Motor neuron (in vitro differentiated cells): Measurements from ENCODE around the gene KNSTRN. TPM values are rescaled to one million over a fixed set of nuclear protein-coding genes. Genes with fewer than 3 reads are reported as not detected.

Experiments
- ATAC-seq, 8 experiments: fragments of 200-7000 bp; cut with Tn5 transposase; replicated peaks in 6 of 8; 2 replicates each; pipeline ENCODE4 v1.8.0; 2021; ENCODE audit warnings: mild to moderate bottlenecking in 8 of 8, moderate library complexity in 8 of 8
- H3K27ac ChIP-seq, 2 donors: fragments of 250-450 bp; sonication (Bioruptor Pico); 2 replicates each; pipeline ENCODE4 v1.9.0; 2021; ENCODE audit warnings: antibody characterized with exemption in 2 of 2, mild to moderate bottlenecking in 2 of 2, moderate library complexity in 1 of 2
- H3K4me1 ChIP-seq, 2 donors: fragments of 250-450 bp; sonication (Bioruptor Pico); replicated peaks in 1 of 2; 2 replicates each; pipeline ENCODE4 v1.6.1; 2021; ENCODE audit warnings: antibody characterized with exemption in 2 of 2, mild to moderate bottlenecking in 2 of 2, moderate library complexity in 1 of 2
- H3K4me3 ChIP-seq, 5 donors: fragments of 250-450 bp; sonication (Bioruptor Pico); 2 replicates each; pipeline ENCODE4 v1.9.0; 2021; ENCODE audit warnings: antibody characterized with exemption in 5 of 5, mild to moderate bottlenecking in 5 of 5, moderate library complexity in 4 of 5
- WGBS, 10 experiments: fragments of 450-650 bp; shearing (Covaris generic); methylation state at CpG; one replicate each; pipeline ENCODE4 v1.0.0; 2022; 5-methylcytosine and 5-hydroxymethylcytosine counted together
- in situ Hi-C, 9 experiments: fragments of 400-800 bp; cut with MboI; loops; one replicate each; pipeline ENCODE4 v1.15.0; 2021; ENCODE audit warnings: low sequenced_read_pairs in 9 of 9, low pct_unique_long_range_greater_than_20kb in 2 of 9; ENCODE audit not compliant: unreplicated experiment in 9 of 9
- total RNA-seq, 8 experiments: library from RNA; unstranded; fragments of 300-600 nt; gene quantifications; 2 replicates each; pipeline versions ENCODE4 v1.2.3 to v1.2.4, GENCODE V29; 2022

Gene KNSTRN
- total RNA-seq, result 10 to 100 TPM; 19.5 to 63.3 (median 29.3) TPM

GRCh38 chr15:40382580-40383456 is at the start of gene KNSTRN:
Gene KNSTRN, plus strand, starts transcription at chr15:40382721. Its CDS starts 115 bp downstream, at chr15:40382836.
- peak within 1 kb of the TSS in 1 of 2 donors; percentile 5 for H3K27ac ChIP-seq
- 0 to 73% (median 4%) methylated on average over 3 to 19 of the region's 57 CpGs; no CpG with 5 or more reads in 2 of the 10 experiments for WGBS, 10 experiments
- peaks cover 4 to 7% of the 10 kb centered on the region in 2 donors for H3K4me1 ChIP-seq
- ATAC-seq, result peak; percentile 94 to 99 (median 98)
- peak within 1 kb of the TSS; percentile 79 to 97 (median 82) for H3K4me3 ChIP-seq
- in situ Hi-C loops, result no loop called here

GRCh38 chr15:40333922-40334492 is 48.5 kb upstream of the KNSTRN start:
- in situ Hi-C loops, result no loop called here
- Histone ChIP-seq H3K4me3 (no peak overlapping the region), H3K4me1 (peaks cover 12 to 16% of the 10 kb centered on the region in 2 donors), H3K27ac (no peak overlapping the region)
- ATAC-seq, result peak in 7 of 8 experiments; percentile 4 to 69 (median 49)
- WGBS, 10 experiments, result 0 to 100% (median 67%) methylated on average over 1 to 6 of the region's 12 CpGs; no CpG with 5 or more reads in 2 of the 10 experiments

- Histone ChIP-seq H3K4me1 (peaks cover 13 to 17% of the 10 kb centered on the region in 2 donors), H3K4me3 (no peak overlapping the region), H3K27ac (no peak overlapping the region)
- in situ Hi-C loops, result no loop called here
- no peak for ATAC-seq
- 60 to 100% (median 86%) methylated on average over 1 to 3 of the region's 3 CpGs; no CpG with 5 or more reads in 7 of the 10 experiments for WGBS, 10 experiments
Measured at GRCh38 chr15:40334541-40334940, 48.0 kb upstream of the KNSTRN start.

- no peak overlapping the region for H3K27ac ChIP-seq
- H3K4me1 ChIP-seq, result peaks cover 20 to 23% of the 10 kb centered on the region in 2 donors
- H3K4me3 ChIP-seq, result no peak overlapping the region
- 40 to 100% (median 83%) methylated on average over 1 to 11 of the region's 26 CpGs; no CpG with 5 or more reads in 5 of the 10 experiments for WGBS, 10 experiments
- in situ Hi-C loops, result no loop called here
- ATAC-seq, result no peak
Measured at GRCh38 chr15:40334941-40335795, 47.4 kb upstream of the KNSTRN start.

GRCh38 chr15:40335938-40336743 is 46.4 kb upstream of the KNSTRN start:
- in situ Hi-C loops, result no loop called here
- Histone ChIP-seq H3K4me1 (peaks cover 29 to 33% of the 10 kb centered on the region in 2 donors), H3K4me3 (no peak overlapping the region), H3K27ac (no peak overlapping the region)
- 40 to 100% (median 72%) methylated on average over 1 to 8 of the region's 13 CpGs; no CpG with 5 or more reads in 3 of the 10 experiments for WGBS, 10 experiments
- no peak for ATAC-seq

GRCh38 chr15:40336744-40337122 is 45.8 kb upstream of the KNSTRN start:
- in situ Hi-C loops, result no loop called here
- Histone ChIP-seq H3K4me1 (peaks cover 31 to 35% of the 10 kb centered on the region in 2 donors), H3K27ac (no peak overlapping the region), H3K4me3 (no peak overlapping the region)
- no peak for ATAC-seq
- 50 to 100% (median 100%) methylated on average over 1 to 3 of the region's 5 CpGs; no CpG with 5 or more reads in 7 of the 10 experiments for WGBS, 10 experiments

- in situ Hi-C loops, result no loop called here
- Histone ChIP-seq H3K27ac (no peak overlapping the region), H3K4me1 (peaks cover 31 to 35% of the 10 kb centered on the region in 2 donors), H3K4me3 (no peak overlapping the region)
- 63 to 83% methylated on average over 1 to 6 of the region's 19 CpGs; no CpG with 5 or more reads in 8 of the 10 experiments for WGBS, 10 experiments
- ATAC-seq, result no peak
Measured at GRCh38 chr15:40337597-40337996, 44.9 kb upstream of the KNSTRN start.

GRCh38 chr15:40338041-40338657 is 44.4 kb upstream of the KNSTRN start:
- peaks cover 31 to 35% of the 10 kb centered on the region in 2 donors for H3K4me1 ChIP-seq
- no peak overlapping the region for H3K27ac ChIP-seq
- H3K4me3 ChIP-seq, result no peak overlapping the region
- in situ Hi-C loops, result no loop called here
- 0 to 60% (median 10%) methylated on average over 1 to 5 of the region's 11 CpGs; no CpG with 5 or more reads in 3 of the 10 experiments for WGBS, 10 experiments
- peak; percentile 25 to 76 (median 53) for ATAC-seq

GRCh38 chr15:40338921-40339620 is 43.5 kb upstream of the KNSTRN start:
- Histone ChIP-seq H3K4me3 (no peak overlapping the region), H3K27ac (no peak overlapping the region), H3K4me1 (peaks cover 31% of the 10 kb centered on the region in 2 donors)
- in situ Hi-C loops, result no loop called here
- ATAC-seq, result no peak
- 34 to 100% (median 78%) methylated on average over 2 to 4 of the region's 11 CpGs; no CpG with 5 or more reads in 5 of the 10 experiments for WGBS, 10 experiments

- peaks cover 26 to 31% of the 10 kb centered on the region in 2 donors for H3K4me1 ChIP-seq
Measured at GRCh38 chr15:40339621-40339945, 42.9 kb upstream of the KNSTRN start.

GRCh38 chr15:40340038-40340739 is 42.3 kb upstream of the KNSTRN start:
- Histone ChIP-seq H3K4me1 (peaks cover 26 to 31% of the 10 kb centered on the region in 2 donors), H3K4me3 (no peak overlapping the region), H3K27ac (peak overlapping the region; percentile 57 to 72)
- peak; percentile 26 to 57 (median 49) for ATAC-seq
- WGBS, 10 experiments, result 0 to 60% (median 46%) methylated on average over 1 to 7 of the region's 14 CpGs; no CpG with 5 or more reads in 6 of the 10 experiments
- in situ Hi-C loops, result no loop called here

More at GRCh38 chr15:40339621-40339945, 42.9 kb upstream of the KNSTRN start:
- in situ Hi-C loops, result no loop called here
- peak in 2 of 8 experiments; percentile 3 to 21 for ATAC-seq
- no peak overlapping the region for H3K27ac ChIP-seq
- no peak overlapping the region for H3K4me3 ChIP-seq
- WGBS, 10 experiments, result 83 to 92% (median 83%) methylated on average over 1 to 2 of the region's 7 CpGs; no CpG with 5 or more reads in 7 of the 10 experiments
